IPS-11a (cell line): ENCODE data around the gene PEX16.

ENCODE experiments used
- H3K4me3 ChIP-seq: one replicate; pipeline ENCODE4 v1.5.1; 2013; ENCODE audit warnings: low read depth, low read length, control low read depth

Gene PEX16

GRCh38 chr11:45879803-45880686, 37.6 kb downstream of the PEX16 start:
- no peak overlapping the region for H3K4me3 ChIP-seq

DNA sequence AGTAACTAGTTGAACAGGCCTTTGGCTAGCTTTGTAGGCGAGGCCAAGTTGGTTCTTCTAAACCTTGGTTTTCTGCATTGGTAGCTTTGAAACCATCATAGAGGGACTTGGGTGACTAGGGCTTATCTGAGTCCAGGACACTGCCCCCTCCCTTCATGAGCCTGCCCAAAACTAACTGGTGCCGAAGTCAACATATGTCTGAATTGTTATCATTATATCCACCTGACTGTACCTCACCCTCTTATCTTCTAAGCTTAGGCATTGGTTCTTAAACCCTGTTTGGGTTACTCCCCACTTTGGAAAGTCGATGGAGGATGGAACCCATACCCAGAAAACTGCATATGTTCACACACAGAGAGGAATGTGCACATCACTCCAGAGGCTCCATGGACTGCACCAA, 39.8 kb downstream of the PEX16 start:
- H3K4me3 ChIP-seq = no peak overlapping the region

GRCh38 chr11:45877221-45877620, 40.5 kb downstream of the PEX16 start:
- no peak overlapping the region for H3K4me3 ChIP-seq

- H3K4me3 ChIP-seq = no peak overlapping the region
These were observed 41.3 kb downstream of the PEX16 start for GRCh38 chr11:45876401-45876800.

GRCh38 chr11:45872651-45873356, 44.9 kb downstream of the PEX16 start:
- no peak overlapping the region for H3K4me3 ChIP-seq

- no peak overlapping the region for H3K4me3 ChIP-seq
These were observed 46.0 kb downstream of the PEX16 start for GRCh38 chr11:45871638-45872037.

- no peak overlapping the region for H3K4me3 ChIP-seq
These were observed 47.0 kb downstream of the PEX16 start for GRCh38 chr11:45870706-45871105.

DNA sequence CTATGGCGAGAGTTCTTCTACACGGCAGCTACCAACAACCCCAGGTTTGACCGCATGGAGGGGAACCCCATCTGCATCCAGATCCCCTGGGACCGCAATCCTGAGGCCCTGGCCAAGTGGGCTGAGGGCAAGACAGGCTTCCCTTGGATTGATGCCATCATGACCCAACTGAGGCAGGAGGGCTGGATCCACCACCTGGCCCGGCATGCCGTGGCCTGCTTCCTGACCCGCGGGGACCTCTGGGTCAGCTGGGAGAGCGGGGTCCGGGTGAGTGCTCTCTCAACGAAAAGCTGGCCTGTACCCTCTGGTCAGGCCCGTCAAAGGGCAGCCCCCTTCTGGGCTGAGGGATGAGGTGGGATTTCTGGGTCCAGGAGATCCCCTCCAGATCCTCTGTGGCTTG, 48.1 kb downstream of the PEX16 start:
- no peak overlapping the region for H3K4me3 ChIP-seq

- no peak overlapping the region for H3K4me3 ChIP-seq
These were observed 53.6 kb downstream of the PEX16 start for GRCh38 chr11:45864041-45864440.

DNA sequence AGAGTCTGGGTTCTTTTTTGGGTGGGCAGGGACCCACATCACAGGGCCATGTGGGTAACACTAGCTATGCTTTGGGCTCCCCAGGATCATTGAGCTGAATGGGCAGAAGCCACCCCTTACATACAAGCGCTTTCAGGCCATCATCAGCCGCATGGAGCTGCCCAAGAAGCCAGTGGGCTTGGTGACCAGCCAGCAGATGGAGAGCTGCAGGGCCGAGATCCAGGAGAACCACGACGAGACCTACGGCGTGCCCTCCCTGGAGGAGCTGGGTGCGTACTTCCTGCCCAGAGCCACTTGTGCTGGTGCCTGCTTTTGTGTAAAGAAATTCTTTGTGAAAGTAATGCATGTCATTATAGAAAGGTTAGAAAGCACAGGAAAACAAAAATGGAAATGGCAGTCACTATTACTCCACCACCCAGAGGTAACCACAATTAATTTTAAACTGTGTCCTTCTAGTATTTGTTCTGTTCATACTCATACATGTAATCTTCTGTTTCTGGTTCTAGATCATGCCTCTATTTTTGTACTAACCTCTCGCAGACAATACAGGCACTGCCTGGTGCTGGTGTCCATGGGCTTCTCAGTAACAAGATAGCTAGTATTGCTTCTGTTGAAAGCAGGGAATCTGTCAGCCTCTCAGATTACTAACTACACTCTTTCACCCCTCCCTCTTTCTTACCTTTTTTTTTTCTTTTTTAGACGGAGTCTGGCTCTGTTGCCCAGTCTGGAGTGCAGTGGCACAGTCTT, 56.7 kb downstream of the PEX16 start:
- no peak overlapping the region for H3K4me3 ChIP-seq

GRCh38 chr11:45860348-45860747, 57.3 kb downstream of the PEX16 start:
- H3K4me3 ChIP-seq = no peak overlapping the region
